Measurements from ENCODE around the gene SLC25A19.

SLC25A19 gene

GRCh38 chr17:75241502-75241901 lies 47.7 kb downstream of the SLC25A19 start:
- no peak for DNase-seq (ENCODE audit: low read depth, low spot score)

- no peak for DNase-seq (ENCODE audit: low read depth, low spot score)
Observed at GRCh38 chr17:75241143-75241430, 48.1 kb downstream of the SLC25A19 start.

DNA sequence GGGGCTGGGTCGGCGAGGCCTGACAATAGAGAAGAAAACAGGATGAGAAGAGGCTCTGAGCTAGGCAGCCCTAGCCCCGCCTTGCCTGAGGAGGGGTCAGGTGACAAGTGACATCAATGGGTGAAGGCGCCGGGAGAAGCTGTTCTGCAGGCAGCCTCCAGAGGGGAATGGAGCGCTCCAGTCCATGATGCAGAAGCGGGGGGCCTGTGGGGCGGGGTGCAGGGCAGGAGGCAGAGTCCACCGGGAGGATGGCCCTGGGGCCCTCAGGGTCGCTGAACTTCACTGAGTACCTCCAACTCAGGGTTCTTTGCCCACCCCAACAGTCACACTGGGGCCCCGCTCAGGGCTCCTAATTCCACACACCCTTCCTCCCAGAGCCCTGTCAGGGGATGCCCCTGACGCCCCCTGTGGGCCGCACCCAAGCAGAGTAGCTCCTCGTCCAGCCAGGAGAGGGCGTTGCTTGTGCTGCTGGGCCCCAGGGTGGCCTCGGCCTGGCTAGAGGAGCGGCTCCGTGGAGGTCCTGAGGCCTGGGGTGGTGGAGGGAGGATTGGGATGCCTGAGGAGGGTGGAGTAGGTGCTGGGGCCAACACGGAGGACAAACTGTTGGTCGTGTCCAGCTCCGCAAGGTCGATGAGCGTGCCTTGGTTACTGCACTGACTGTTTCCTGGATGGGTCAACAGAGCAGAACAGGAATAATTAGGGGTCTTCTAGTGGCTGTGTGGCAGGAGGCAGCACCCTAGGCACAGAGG lies 48.7 kb downstream of the SLC25A19 start:
- DNase-seq (ENCODE audit: low read depth, low spot score), result no peak

- no peak for DNase-seq (ENCODE audit: low read depth, low spot score)
Observed at GRCh38 chr17:75239778-75240393, 49.3 kb downstream of the SLC25A19 start.

- no peak for DNase-seq (ENCODE audit: low read depth, low spot score)
Observed at GRCh38 chr17:75239214-75239613, 50.0 kb downstream of the SLC25A19 start.

- no peak for DNase-seq (ENCODE audit: low read depth, low spot score)
Observed at GRCh38 chr17:75238684-75239191, 50.5 kb downstream of the SLC25A19 start.

- no peak for DNase-seq (ENCODE audit: low read depth, low spot score)
Observed at GRCh38 chr17:75238020-75238580, 51.1 kb downstream of the SLC25A19 start.

GRCh38 chr17:75237100-75238014 lies 51.9 kb downstream of the SLC25A19 start:
- no peak for DNase-seq (ENCODE audit: low read depth, low spot score)

DNA sequence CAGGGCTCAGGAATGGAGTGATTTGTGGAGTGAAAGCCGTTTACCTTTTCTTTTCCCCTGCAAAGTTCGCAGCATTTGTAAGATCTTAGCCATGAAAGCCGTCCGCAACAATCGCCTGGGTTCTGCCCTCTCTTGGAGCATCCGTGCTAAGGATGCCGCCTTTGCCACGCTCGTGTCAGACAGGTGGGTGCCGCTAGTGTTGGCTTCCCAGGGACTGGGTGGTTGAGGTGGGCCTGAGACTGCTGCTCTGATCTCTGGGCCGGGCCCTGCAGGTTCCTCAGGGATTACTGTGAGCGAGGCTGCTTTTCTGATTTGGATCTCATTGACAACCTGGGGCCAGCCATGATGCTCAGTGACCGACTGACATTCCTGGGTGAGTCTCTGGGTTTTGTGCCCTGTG lies 56.4 kb downstream of the SLC25A19 start:
- no peak for DNase-seq (ENCODE audit: low read depth, low spot score)

- no peak for DNase-seq (ENCODE audit: low read depth, low spot score)
Observed at GRCh38 chr17:75231741-75232464, 57.3 kb downstream of the SLC25A19 start.

DNA sequence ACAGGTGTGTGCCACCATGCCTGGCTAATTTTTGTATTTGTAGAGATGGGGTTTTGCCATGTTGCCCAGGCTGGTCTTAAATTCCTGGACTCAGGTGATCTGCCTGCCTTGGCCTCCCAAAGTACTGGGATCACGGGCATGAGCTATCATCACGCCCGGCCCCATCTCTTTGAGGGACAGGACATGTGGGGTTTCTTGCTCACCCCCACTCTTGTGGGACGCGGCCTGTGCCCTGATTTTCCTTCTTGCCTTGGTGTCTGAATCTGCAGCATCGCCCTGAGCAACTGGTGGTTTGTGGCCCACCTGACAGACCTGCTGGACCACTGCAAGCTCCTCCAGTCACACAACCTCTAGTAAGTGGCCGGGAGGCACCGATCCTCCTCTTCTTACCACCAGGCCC lies 58.2 kb downstream of the SLC25A19 start:
- DNase-seq (ENCODE audit: low read depth, low spot score), result no peak

DNA sequence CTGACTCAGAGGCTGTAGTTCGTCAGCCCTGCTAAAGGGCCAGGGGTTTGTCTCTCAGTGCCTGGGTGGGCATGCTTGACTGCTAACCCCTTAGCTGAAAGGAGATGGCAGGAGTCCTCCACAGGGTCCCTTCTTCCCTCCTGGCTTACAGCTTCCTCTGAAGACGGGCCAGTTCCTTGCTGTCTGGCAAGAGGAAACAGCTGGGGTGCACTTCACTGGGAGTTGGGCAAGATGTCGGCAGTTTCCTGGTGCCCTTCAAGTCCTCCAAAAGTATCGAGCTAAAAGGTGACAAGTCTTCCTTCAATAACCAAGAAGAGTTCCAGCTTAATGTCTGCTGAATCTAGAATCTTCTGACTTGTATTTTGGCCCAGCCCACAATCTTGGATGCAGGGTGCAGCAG lies 60.4 kb downstream of the SLC25A19 start:
- no peak for DNase-seq (ENCODE audit: low read depth, low spot score)

DNA sequence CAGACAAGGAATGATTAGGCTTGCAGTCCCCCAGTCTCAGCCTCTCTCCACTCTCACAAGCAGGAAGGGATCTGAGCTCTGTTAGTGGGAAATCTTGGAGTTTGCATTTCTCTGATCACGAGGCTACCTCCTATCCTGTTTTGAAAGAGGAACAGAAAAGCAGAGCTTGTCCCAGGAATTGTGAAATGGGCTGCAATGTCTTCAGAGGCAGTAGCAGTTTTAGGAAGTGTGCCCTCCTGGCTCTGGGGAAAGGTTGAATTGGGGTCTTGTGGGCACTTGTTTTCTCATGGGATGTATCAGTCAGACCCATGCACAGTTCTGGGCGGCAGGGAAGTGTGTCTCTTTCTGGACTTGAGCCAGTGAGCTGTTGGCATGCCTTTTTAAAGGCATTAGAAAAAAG lies 60.9 kb downstream of the SLC25A19 start:
- no peak for DNase-seq (ENCODE audit: low read depth, low spot score)

DNA sequence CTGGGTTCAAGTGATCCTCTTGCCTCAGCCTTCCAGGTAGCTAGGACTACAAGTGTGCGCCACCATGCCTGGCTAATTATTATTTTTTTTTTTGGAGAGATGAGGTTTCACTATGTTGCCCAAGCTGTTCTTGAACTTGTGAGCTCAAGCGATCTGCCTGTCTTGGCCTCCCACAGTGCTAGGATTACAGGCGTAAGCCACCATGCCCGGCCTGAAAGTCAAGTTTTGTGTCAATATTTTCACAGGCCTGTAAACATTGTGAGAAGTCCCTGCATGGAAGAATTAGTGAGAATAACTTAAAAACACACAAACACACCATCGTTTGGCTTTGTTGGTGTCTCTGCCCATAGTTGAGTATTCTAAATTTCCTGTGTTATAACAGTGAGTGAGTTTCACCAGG lies 61.5 kb downstream of the SLC25A19 start:
- DNase-seq (ENCODE audit: low read depth, low spot score), result no peak

GRCh38 chr17:75225016-75225415 lies 64.2 kb downstream of the SLC25A19 start:
- DNase-seq (ENCODE audit: low read depth, low spot score), result no peak
